Activated gamma-delta T cell treated with anti-CD3 and anti-CD28 coated beads, Interleukin-2, amount 50 U/mL, for 16 hours (primary cell): Measurements from ENCODE around the gene CCDC83.
"Not testable (repeated sequence)": the region's sequence is repeated elsewhere in the genome, so short reads cannot be mapped to it uniquely, and the experiment has no call there.

Experiments
- DNase-seq: peaks from one replicate; pipeline ENCODE4 v3.0.0-alpha.2; 2020; ENCODE audit warnings: low read depth

CCDC83 gene

GRCh38 chr11:85835729-85836128, 19.5 kb upstream of the CCDC83 start:
- no peak for DNase-seq

- not testable (repeated sequence) for DNase-seq
These were observed 14.3 kb upstream of the CCDC83 start for GRCh38 chr11:85840932-85841331.

- DNase-seq, result no peak
These were observed 11.3 kb upstream of the CCDC83 start for GRCh38 chr11:85843929-85844328.

GRCh38 chr11:85844439-85845123, 10.6 kb upstream of the CCDC83 start:
- no peak for DNase-seq

- DNase-seq, result no peak
These were observed 10.0 kb upstream of the CCDC83 start for GRCh38 chr11:85845124-85845631.

GRCh38 chr11:85847436-85847835, 7.7 kb upstream of the CCDC83 start:
- DNase-seq, result no peak

- DNase-seq, result no peak
These were observed 7.2 kb upstream of the CCDC83 start for GRCh38 chr11:85848006-85848405.

- no peak for DNase-seq
These were observed 6.6 kb upstream of the CCDC83 start for GRCh38 chr11:85848556-85848955.

- DNase-seq, result not testable (repeated sequence)
These were observed 2.4 kb upstream of the CCDC83 start for GRCh38 chr11:85852754-85853153.

GRCh38 chr11:85853541-85853940, 1.6 kb upstream of the CCDC83 start:
- not testable (repeated sequence) for DNase-seq

- no peak for DNase-seq
These were observed 999 bp upstream of the CCDC83 start for GRCh38 chr11:85854212-85854556.

GRCh38 chr11:85854557-85855340, 434 bp upstream of the CCDC83 start:
- peak; percentile 82 for DNase-seq

GRCh38 chr11:85857098-85857497, 1.9 kb downstream of the CCDC83 start:
- DNase-seq, result no peak

GRCh38 chr11:85859541-85859940, 4.4 kb downstream of the CCDC83 start:
- DNase-seq, result not testable (repeated sequence)

- no peak for DNase-seq
These were observed 8.7 kb downstream of the CCDC83 start for GRCh38 chr11:85863855-85864254.

GRCh38 chr11:85866137-85866827, 11.1 kb downstream of the CCDC83 start:
- DNase-seq, result no peak

- DNase-seq, result no peak
These were observed 12.6 kb downstream of the CCDC83 start for GRCh38 chr11:85867751-85868150.

- no peak for DNase-seq
These were observed 14.6 kb downstream of the CCDC83 start for GRCh38 chr11:85869781-85870180.

GRCh38 chr11:85874265-85874664, 19.1 kb downstream of the CCDC83 start:
- DNase-seq, result no peak

- DNase-seq, result no peak
These were observed 20.3 kb downstream of the CCDC83 start for GRCh38 chr11:85875505-85875904.

GRCh38 chr11:85884581-85885021, 29.4 kb downstream of the CCDC83 start:
- no peak for DNase-seq
